Panc1 (cell line): ENCODE data around the gene NIT1. TPM values are rescaled to one million over a fixed set of nuclear protein-coding genes. Genes with fewer than 3 reads are reported as not detected.

Experiments
- ATAC-seq: fragments of 200-7000 bp; cut with Tn5 transposase; 2 replicates; pipeline ENCODE4 v1.9.1; 2020; ENCODE audit warnings: mild to moderate bottlenecking, moderate library complexity
- BruUV-seq: library from RNA; stranded (reverse); fragments of 400-500 nt; replicated peaks from 2 replicates; lab custom pipeline; 2021; lab: Mats Ljungman, UMichigan
- CTCF ChIA-PET: fragments of 300-600 bp; sonication (Branson Sonifier 250); formaldehyde crosslinking; loops from one replicate; lab custom pipeline; 2022; ENCODE audit warnings: antibody characterized with exemption; lab: Charles Lee
- POLR2A ChIA-PET: fragments of 300-600 bp; sonication (Branson Sonifier 250); formaldehyde crosslinking; loops from one replicate; lab custom pipeline; 2022; ENCODE audit warnings: antibody characterized with exemption; lab: Charles Lee
- DNase-seq: peaks from one replicate; pipeline ENCODE4 v3.0.0-alpha.2; 2010; ENCODE audit warnings: low read depth, low spot score
- H3K27ac ChIP-seq: 2 replicates; pipeline ENCODE4 v1.5.1; 2011; ENCODE audit warnings: mild to moderate bottlenecking, low read length, inconsistent platforms
- H3K27me3 ChIP-seq: fragments of 200-500 bp; sonication (Bioruptor generic); 2 replicates; pipeline ENCODE4 v1.6.0; 2014; ENCODE audit warnings: low read length, inconsistent platforms; ENCODE audit not compliant: control insufficient read depth, insufficient read depth
- H3K36me3 ChIP-seq: fragments of 200-500 bp; sonication (Bioruptor generic); 2 replicates; pipeline ENCODE4 v1.5.1; 2014; ENCODE audit warnings: inconsistent platforms, mild to moderate bottlenecking, low read length, moderate library complexity; ENCODE audit not compliant: control insufficient read depth, insufficient read depth
- H3K4me1 ChIP-seq: 2 replicates; pipeline ENCODE4 v1.5.1; 2011; ENCODE audit warnings: inconsistent platforms, mild to moderate bottlenecking, low read length, moderate library complexity; ENCODE audit not compliant: control insufficient read depth, insufficient read depth
- H3K4me3 ChIP-seq, 2 experiments: 2 replicates each; pipeline ENCODE4 v1.5.1; 2011 to 2012; ENCODE audit warnings: low read depth in 2 of 2, low read length in 2 of 2, mild to moderate bottlenecking in 2 of 2, inconsistent platforms in 1 of 2, moderate library complexity in 1 of 2
- H3K9me3 ChIP-seq: fragments of 200-500 bp; sonication (Bioruptor generic); 2 replicates; pipeline ENCODE4 v1.5.1; 2014; ENCODE audit warnings: low read depth, mild to moderate bottlenecking, inconsistent platforms, low read length, moderate library complexity; ENCODE audit not compliant: control insufficient read depth, insufficient read depth
- POLR2AphosphoS5 ChIP-seq: IDR thresholded peaks from 2 replicates; pipeline ENCODE4 v1.6.1; 2012; ENCODE audit warnings: mild to moderate bottlenecking, low read depth, low read length, moderate library complexity
- SIN3A ChIP-seq: IDR thresholded peaks from 2 replicates; pipeline ENCODE4 v1.6.1; 2012; ENCODE audit warnings: low read depth, mild to moderate bottlenecking, low read length, moderate library complexity, borderline replicate concordance; ENCODE audit not compliant: insufficient read depth
- TCF7L2 ChIP-seq: IDR thresholded peaks from 2 replicates; pipeline ENCODE4 v1.6.1; 2011; ENCODE audit warnings: mild to moderate bottlenecking, low read depth, low read length, inconsistent platforms
- in situ Hi-C: cut with HindIII; loops from 2 replicates; pipeline ENCODE4 v1.10.0; 2016; ENCODE audit warnings: low sequenced_read_pairs, low pct_unique_long_range_greater_than_20kb
- intact Hi-C: fragments of 100-400 bp; cut with micrococcal nuclease; formaldehyde crosslinking; loops from one replicate; pipeline ENCODE4 v1.10.0; 2022; ENCODE audit not compliant: unreplicated experiment
- total RNA-seq: library from RNA; stranded (reverse); gene quantifications from one replicate; pipeline ENCODE4 v1.2.1, GENCODE V29; 2021; ENCODE audit not compliant: unreplicated experiment
- TF ChIP-seq, protein P1 (sequence below), 2 experiments: IDR thresholded peaks; 2 replicates each; pipeline ENCODE4 v1.6.1; 2011 to 2012; ENCODE audit warnings: low read depth in 2 of 2, control low read depth in 1 of 2, low read length in 1 of 2, mild to moderate bottlenecking in 1 of 2, moderate library complexity in 1 of 2; ENCODE audit not compliant: insufficient read depth in 1 of 2
- TF ChIP-seq, protein P2 (sequence below): fragments of 450-650 bp; IDR thresholded peaks from 2 replicates; pipeline ENCODE4 v1.5.1; 2017; ENCODE audit warnings: mild to moderate bottlenecking

NIT1 gene
- total RNA-seq, 1 experiment from 2014 or later: 31.3 TPM

DNA sequence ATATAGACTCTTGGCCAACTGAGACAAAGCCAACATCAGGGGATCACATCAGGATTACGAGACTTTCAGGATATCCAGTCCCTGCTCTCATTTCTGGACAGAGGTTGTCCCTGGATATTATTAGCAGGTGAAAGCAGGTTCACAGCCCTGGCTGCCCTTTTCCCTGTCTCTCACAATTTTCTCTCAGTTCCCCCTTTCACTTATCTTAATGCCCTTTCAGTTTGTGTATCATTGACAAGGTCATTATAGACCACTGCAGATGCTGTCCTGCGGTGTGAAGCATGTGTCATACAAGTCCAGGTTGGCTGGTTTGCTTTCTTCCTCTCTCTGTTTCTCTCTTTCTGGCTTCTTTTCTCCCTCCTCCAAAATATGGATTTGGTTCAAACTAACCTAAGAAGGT lies 21.9 kb upstream of the NIT1 start:
- no peaks in the 10 kb centered on the region for H3K27me3 ChIP-seq
- CTCF ChIA-PET: interaction anchor here (0.8 kb wide), 1 partner anchor 24 kb away, joined by 4 read pairs; no protein-coding TSS in a partner anchor
- in situ Hi-C loops (no loop called here), intact Hi-C loops (loop anchor here (2.0 to 5.0 kb wide), 2 partner anchors 54 to 99 kb away; no protein-coding TSS in a partner anchor)
- TF ChIP-seq SIN3A: no peak
- TF ChIP-seq, protein P1, sequence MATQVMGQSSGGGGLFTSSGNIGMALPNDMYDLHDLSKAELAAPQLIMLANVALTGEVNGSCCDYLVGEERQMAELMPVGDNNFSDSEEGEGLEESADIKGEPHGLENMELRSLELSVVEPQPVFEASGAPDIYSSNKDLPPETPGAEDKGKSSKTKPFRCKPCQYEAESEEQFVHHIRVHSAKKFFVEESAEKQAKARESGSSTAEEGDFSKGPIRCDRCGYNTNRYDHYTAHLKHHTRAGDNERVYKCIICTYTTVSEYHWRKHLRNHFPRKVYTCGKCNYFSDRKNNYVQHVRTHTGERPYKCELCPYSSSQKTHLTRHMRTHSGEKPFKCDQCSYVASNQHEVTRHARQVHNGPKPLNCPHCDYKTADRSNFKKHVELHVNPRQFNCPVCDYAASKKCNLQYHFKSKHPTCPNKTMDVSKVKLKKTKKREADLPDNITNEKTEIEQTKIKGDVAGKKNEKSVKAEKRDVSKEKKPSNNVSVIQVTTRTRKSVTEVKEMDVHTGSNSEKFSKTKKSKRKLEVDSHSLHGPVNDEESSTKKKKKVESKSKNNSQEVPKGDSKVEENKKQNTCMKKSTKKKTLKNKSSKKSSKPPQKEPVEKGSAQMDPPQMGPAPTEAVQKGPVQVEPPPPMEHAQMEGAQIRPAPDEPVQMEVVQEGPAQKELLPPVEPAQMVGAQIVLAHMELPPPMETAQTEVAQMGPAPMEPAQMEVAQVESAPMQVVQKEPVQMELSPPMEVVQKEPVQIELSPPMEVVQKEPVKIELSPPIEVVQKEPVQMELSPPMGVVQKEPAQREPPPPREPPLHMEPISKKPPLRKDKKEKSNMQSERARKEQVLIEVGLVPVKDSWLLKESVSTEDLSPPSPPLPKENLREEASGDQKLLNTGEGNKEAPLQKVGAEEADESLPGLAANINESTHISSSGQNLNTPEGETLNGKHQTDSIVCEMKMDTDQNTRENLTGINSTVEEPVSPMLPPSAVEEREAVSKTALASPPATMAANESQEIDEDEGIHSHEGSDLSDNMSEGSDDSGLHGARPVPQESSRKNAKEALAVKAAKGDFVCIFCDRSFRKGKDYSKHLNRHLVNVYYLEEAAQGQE (IDR thresholded peaks at IDR 0.05; ENCODE audit: insufficient read depth in 1 of 2, low read depth in 2 of 2, low read length in 1 of 2): no peak
- TF ChIP-seq POLR2AphosphoS5: no peak
- TF ChIP-seq TCF7L2: no peak
- TF ChIP-seq, protein P2, sequence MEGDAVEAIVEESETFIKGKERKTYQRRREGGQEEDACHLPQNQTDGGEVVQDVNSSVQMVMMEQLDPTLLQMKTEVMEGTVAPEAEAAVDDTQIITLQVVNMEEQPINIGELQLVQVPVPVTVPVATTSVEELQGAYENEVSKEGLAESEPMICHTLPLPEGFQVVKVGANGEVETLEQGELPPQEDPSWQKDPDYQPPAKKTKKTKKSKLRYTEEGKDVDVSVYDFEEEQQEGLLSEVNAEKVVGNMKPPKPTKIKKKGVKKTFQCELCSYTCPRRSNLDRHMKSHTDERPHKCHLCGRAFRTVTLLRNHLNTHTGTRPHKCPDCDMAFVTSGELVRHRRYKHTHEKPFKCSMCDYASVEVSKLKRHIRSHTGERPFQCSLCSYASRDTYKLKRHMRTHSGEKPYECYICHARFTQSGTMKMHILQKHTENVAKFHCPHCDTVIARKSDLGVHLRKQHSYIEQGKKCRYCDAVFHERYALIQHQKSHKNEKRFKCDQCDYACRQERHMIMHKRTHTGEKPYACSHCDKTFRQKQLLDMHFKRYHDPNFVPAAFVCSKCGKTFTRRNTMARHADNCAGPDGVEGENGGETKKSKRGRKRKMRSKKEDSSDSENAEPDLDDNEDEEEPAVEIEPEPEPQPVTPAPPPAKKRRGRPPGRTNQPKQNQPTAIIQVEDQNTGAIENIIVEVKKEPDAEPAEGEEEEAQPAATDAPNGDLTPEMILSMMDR: no peak
- ATAC-seq (no peak), DNase-seq (no peak)
- POLR2A ChIA-PET: interaction anchor here (0.6 kb wide), 1 partner anchor 50 kb away, joined by 3 read pairs; the partner anchor contains the start of gene USF1
- H3K4me3 ChIP-seq: no peak overlapping the region
- H3K9me3 ChIP-seq: no peaks in the 10 kb centered on the region
- no TSS peak for BruUV-seq
- peaks cover 4% of the 10 kb centered on the region; the same call in 1 of the 2 replicates for H3K36me3 ChIP-seq
- H3K4me1 ChIP-seq: 0 out of 2 replicates have a peak, but pooled peaks cover 6% of the 10 kb centered on the region
- H3K27ac ChIP-seq: no peak overlapping the region

DNA sequence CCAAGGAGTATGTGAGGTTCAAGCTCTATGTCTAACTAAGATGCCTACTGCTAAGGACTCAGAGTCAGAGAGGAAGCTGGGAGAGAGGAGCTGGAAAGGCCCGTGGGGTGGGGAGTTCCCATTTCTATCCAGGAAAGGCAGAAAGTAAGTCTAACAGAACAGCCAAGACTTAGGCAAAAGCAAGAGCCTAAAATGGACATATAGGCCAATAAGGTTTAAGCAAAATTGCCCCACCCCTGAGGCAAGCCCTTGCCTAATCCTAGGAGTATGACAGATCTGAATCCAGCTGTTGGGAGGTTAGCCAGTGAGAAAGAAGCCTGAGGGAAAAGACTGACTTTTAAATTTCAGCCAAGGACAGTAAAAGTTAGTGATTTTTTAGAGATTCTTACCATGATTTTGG lies 21.4 kb upstream of the NIT1 start:
- no peak for ATAC-seq

More for the DNA sequence above, 21.4 kb upstream of the NIT1 start:
- intact Hi-C loops: loop anchor here (2.0 to 5.0 kb wide), 2 partner anchors 54 to 100 kb away; no protein-coding TSS in a partner anchor
- in situ Hi-C loops: no loop called here
- TF ChIP-seq POLR2AphosphoS5: no peak
- TF ChIP-seq, protein P1 (IDR thresholded peaks at IDR 0.05; ENCODE audit: insufficient read depth in 1 of 2, low read depth in 2 of 2, low read length in 1 of 2): no peak
- no peak for TF ChIP-seq SIN3A
- TF ChIP-seq, protein P2: no peak
- no peak for TF ChIP-seq TCF7L2
- Histone ChIP-seq H3K27me3 (no peaks in the 10 kb centered on the region), H3K36me3 (peaks cover 4% of the 10 kb centered on the region; the same call in 1 of the 2 replicates), H3K4me1 (0 out of 2 replicates have a peak, but pooled peaks cover 6% of the 10 kb centered on the region), H3K4me3 (no peak overlapping the region), H3K27ac (no peak overlapping the region), H3K9me3 (no peaks in the 10 kb centered on the region)
- POLR2A ChIA-PET: interaction anchor here (0.6 kb wide), 1 partner anchor 51 kb away, joined by 3 read pairs; the partner anchor contains the start of gene USF1
- CTCF ChIA-PET: interaction anchor here (0.8 to 1.0 kb wide), 2 partner anchors 25 to 77 kb away, joined by 4 read pairs; no protein-coding TSS in a partner anchor
- no TSS peak for BruUV-seq
- no peak for DNase-seq
